Effector memory CD4-positive, alpha-beta T cell (primary cell): ENCODE measurements around the gene FOXP1.

ENCODE experiments used
- DNase-seq, 3 donors: peaks; one replicate each; pipeline ENCODE4 v3.0.0-alpha.2; 2020
- H3K27ac ChIP-seq: 2 replicates; pipeline ENCODE4 v1.7.0; 2013; ENCODE audit warnings: mild to moderate bottlenecking, low read length, moderate library complexity; ENCODE audit not compliant: insufficient read depth, poor library complexity, severe bottlenecking
- H3K27me3 ChIP-seq: replicated peaks from 2 replicates; pipeline ENCODE4 v1.7.0; 2013; ENCODE audit warnings: mild to moderate bottlenecking, low read length; ENCODE audit not compliant: insufficient read depth, control insufficient read depth, poor library complexity, severe bottlenecking
- H3K36me3 ChIP-seq: 2 replicates; pipeline ENCODE4 v1.7.0; 2013; ENCODE audit warnings: mild to moderate bottlenecking, low read length, moderate library complexity; ENCODE audit not compliant: control insufficient read depth, insufficient read depth
- H3K4me1 ChIP-seq: 2 replicates; pipeline ENCODE4 v1.7.0; 2013; ENCODE audit warnings: low read length, mild to moderate bottlenecking; ENCODE audit not compliant: control insufficient read depth, insufficient read depth, poor library complexity, severe bottlenecking
- H3K4me3 ChIP-seq: 2 replicates; pipeline ENCODE4 v1.7.0; 2013; ENCODE audit warnings: low read length, low read depth, mild to moderate bottlenecking; ENCODE audit not compliant: insufficient read depth, poor library complexity, severe bottlenecking
- H3K9me3 ChIP-seq: 2 replicates; pipeline ENCODE4 v1.7.0; 2013; ENCODE audit warnings: mild to moderate bottlenecking, low read length, moderate library complexity; ENCODE audit not compliant: control insufficient read depth

FOXP1 gene

GRCh38 chr3:71201939-71202338 is 381.6 kb downstream of the FOXP1 start:
- H3K27me3 ChIP-seq, result no peaks in the 10 kb centered on the region
- no peak overlapping the region for H3K27ac ChIP-seq
- H3K4me1 ChIP-seq, result no peaks in the 10 kb centered on the region
- H3K36me3 ChIP-seq, result peaks cover 5% of the 10 kb centered on the region
- no peak overlapping the region for H3K4me3 ChIP-seq
- DNase-seq, result no peak
- no peaks in the 10 kb centered on the region for H3K9me3 ChIP-seq

- no peak for DNase-seq
- Histone ChIP-seq H3K4me3 (no peak overlapping the region), H3K36me3 (peaks cover 6% of the 10 kb centered on the region), H3K4me1 (no peaks in the 10 kb centered on the region), H3K9me3 (no peaks in the 10 kb centered on the region), H3K27ac (no peak overlapping the region), H3K27me3 (no peaks in the 10 kb centered on the region)
These were observed 385.5 kb downstream of the FOXP1 start for GRCh38 chr3:71197841-71198565.

GRCh38 chr3:71195492-71195891 is 388.0 kb downstream of the FOXP1 start:
- Histone ChIP-seq H3K9me3 (no peaks in the 10 kb centered on the region), H3K36me3 (peaks cover 6% of the 10 kb centered on the region), H3K27me3 (no peaks in the 10 kb centered on the region), H3K27ac (no peak overlapping the region), H3K4me1 (no peaks in the 10 kb centered on the region), H3K4me3 (no peak overlapping the region)
- no peak for DNase-seq

- no peaks in the 10 kb centered on the region for H3K4me1 ChIP-seq
- H3K27ac ChIP-seq, result no peak overlapping the region
- no peaks in the 10 kb centered on the region for H3K9me3 ChIP-seq
- DNase-seq, result no peak
- H3K4me3 ChIP-seq, result no peak overlapping the region
- H3K36me3 ChIP-seq, result peaks cover 6% of the 10 kb centered on the region
- no peaks in the 10 kb centered on the region for H3K27me3 ChIP-seq
These were observed 388.7 kb downstream of the FOXP1 start for GRCh38 chr3:71194785-71195184.

- no peak for DNase-seq
- Histone ChIP-seq H3K27me3 (no peaks in the 10 kb centered on the region), H3K4me3 (no peak overlapping the region), H3K9me3 (no peaks in the 10 kb centered on the region), H3K36me3 (no peaks in the 10 kb centered on the region), H3K4me1 (no peaks in the 10 kb centered on the region), H3K27ac (no peak overlapping the region)
These were observed 392.5 kb downstream of the FOXP1 start for GRCh38 chr3:71191031-71191482.

- DNase-seq, result no peak
- Histone ChIP-seq H3K4me1 (no peaks in the 10 kb centered on the region), H3K36me3 (no peaks in the 10 kb centered on the region), H3K9me3 (no peaks in the 10 kb centered on the region), H3K4me3 (no peak overlapping the region), H3K27ac (no peak overlapping the region), H3K27me3 (no peaks in the 10 kb centered on the region)
These were observed 394.0 kb downstream of the FOXP1 start for GRCh38 chr3:71189480-71189879.

- no peak for DNase-seq
- Histone ChIP-seq H3K4me3 (no peak overlapping the region), H3K4me1 (no peaks in the 10 kb centered on the region), H3K27me3 (no peaks in the 10 kb centered on the region), H3K9me3 (no peaks in the 10 kb centered on the region), H3K27ac (no peak overlapping the region), H3K36me3 (no peaks in the 10 kb centered on the region)
These were observed 395.8 kb downstream of the FOXP1 start for GRCh38 chr3:71187715-71188114.

GRCh38 chr3:71186801-71187200 is 396.7 kb downstream of the FOXP1 start:
- Histone ChIP-seq H3K36me3 (no peaks in the 10 kb centered on the region), H3K27me3 (no peaks in the 10 kb centered on the region), H3K4me3 (no peak overlapping the region), H3K4me1 (no peaks in the 10 kb centered on the region), H3K9me3 (no peaks in the 10 kb centered on the region), H3K27ac (no peak overlapping the region)
- no peak for DNase-seq

- H3K4me1 ChIP-seq, result no peaks in the 10 kb centered on the region
- DNase-seq, result no peak
These were observed 397.6 kb downstream of the FOXP1 start for GRCh38 chr3:71185733-71186455.

GRCh38 chr3:71184252-71184651 is 399.3 kb downstream of the FOXP1 start:
- Histone ChIP-seq H3K9me3 (no peaks in the 10 kb centered on the region), H3K4me1 (no peaks in the 10 kb centered on the region), H3K27me3 (no peaks in the 10 kb centered on the region), H3K36me3 (no peaks in the 10 kb centered on the region), H3K4me3 (no peak overlapping the region), H3K27ac (no peak overlapping the region)
- DNase-seq, result no peak

More at GRCh38 chr3:71185733-71186455, 397.6 kb downstream of the FOXP1 start:
- Histone ChIP-seq H3K27me3 (no peaks in the 10 kb centered on the region), H3K27ac (no peak overlapping the region), H3K9me3 (no peaks in the 10 kb centered on the region), H3K36me3 (no peaks in the 10 kb centered on the region), H3K4me3 (no peak overlapping the region)
